ENCODE data around the gene FAM161B. TPM values are rescaled to one million over a fixed set of nuclear protein-coding genes. Genes with fewer than 3 reads are reported as not detected.

FAM161B gene
- total and polyA plus RNA-seq, 2 of the 13 experiments (the other 11 are each of a cell fraction or from before 2014, with no cell fraction given) = 1.6 to 2.0 TPM

- peak; percentile 75; the same call in 1 of the 2 replicates for TF ChIP-seq ZMYM4 (CRISPR knock-in tag; IDR thresholded peaks at IDR 0.05)
- peak; percentile 43; the same call in 1 of the 2 replicates for TF ChIP-seq PAX8 (CRISPR knock-in tag; IDR thresholded peaks at IDR 0.05; ENCODE audit: borderline replicate concordance)
- TF ChIP-seq TAF1 (CRISPR knock-in tag; IDR thresholded peaks at IDR 0.05) = peak; percentile 85
- peak; percentile 59; the same call in 1 of the 2 replicates for TF ChIP-seq RERE (CRISPR knock-in tag; IDR thresholded peaks at IDR 0.05; ENCODE audit: low read depth)
- peak; percentile 90 for TF ChIP-seq ERF (CRISPR knock-in tag; IDR thresholded peaks at IDR 0.05)
- peak; percentile 88 for TF ChIP-seq GMEB1 (CRISPR knock-in tag; IDR thresholded peaks at IDR 0.05; ENCODE audit: borderline replicate concordance)
- no peak for TF ChIP-seq JUND (CRISPR knock-in tag; IDR thresholded peaks at IDR 0.05)
- TF ChIP-seq IRF2 (CRISPR knock-in tag; IDR thresholded peaks at IDR 0.05) = peak; percentile 67
- no peak for TF ChIP-seq MTF2 (CRISPR knock-in tag; IDR thresholded peaks at IDR 0.05; ENCODE audit: borderline replicate concordance)
- TF ChIP-seq ZBTB34 (CRISPR knock-in tag; IDR thresholded peaks at IDR 0.05) = peak; percentile 19; the same call in 1 of the 2 replicates
- TF ChIP-seq MTA1 (CRISPR knock-in tag; IDR thresholded peaks at IDR 0.05; ENCODE audit: borderline replicate concordance) = peak; percentile 96
- TF ChIP-seq POLR2A (IDR thresholded peaks at IDR 0.05; ENCODE audit: insufficient read depth in 1 of 2, low read depth in 2 of 2, low read length in 2 of 2) = peak; percentile 63 to 91
- TF ChIP-seq GZF1 (CRISPR knock-in tag; IDR thresholded peaks at IDR 0.05) = 0 out of 2 replicates have a peak, but pooled peaks have one; percentile 74
- TF ChIP-seq CREB1 (IDR thresholded peaks at IDR 0.05) = peak; percentile 93
- TF ChIP-seq CREB1 (CRISPR knock-in tag; IDR thresholded peaks at IDR 0.05) = peak; percentile 94
- peak; percentile 25; the same call in 1 of the 2 replicates for TF ChIP-seq ZBTB14 (CRISPR knock-in tag; IDR thresholded peaks at IDR 0.05)
- peak; percentile 33; the same call in 1 of the 2 replicates for TF ChIP-seq NCOA2 (CRISPR knock-in tag; IDR thresholded peaks at IDR 0.05)
- no peak for TF ChIP-seq ZKSCAN1 (IDR thresholded peaks at IDR 0.05; ENCODE audit: low read length)
Measured at GRCh38 chr14:73886449-73887317, 63.2 kb downstream of the FAM161B start, which contains the start of gene ZNF410 (continued).

All from HepG2 (cell line).